Measurements from ENCODE around the gene PRC1. TPM values are rescaled to one million over a fixed set of nuclear protein-coding genes. Genes with fewer than 3 reads are reported as not detected.
A peak's percentile ranks its signal among the peaks of the same experiment; 100 is the strongest.

PRC1 gene
- total and polyA plus RNA-seq, 2 donors from 2014 or later = 3.4 to 6.6 TPM

GRCh38 chr15:90917569-90917968 is 76.8 kb downstream of the PRC1 start:
- Histone ChIP-seq H3K27me3 (ENCODE audit: control insufficient read depth, insufficient read depth, low read length) (no peaks in the 10 kb centered on the region), H3K4me1 (ENCODE audit: control insufficient read depth in 2 of 3, insufficient read depth in 2 of 3, low read depth in 1 of 3, low read length in 3 of 3) (no peaks in the 10 kb centered on the region), H3K9me3 (ENCODE audit: control insufficient read depth in 2 of 3, insufficient read depth in 1 of 3, low read length in 3 of 3) (no peaks in the 10 kb centered on the region), H3K27ac (ENCODE audit: low read depth in 2 of 2, low read length in 2 of 2) (no peak overlapping the region), H3K9ac (ENCODE audit: low read length in 3 of 3) (no peak overlapping the region), H3K4me3 (ENCODE audit: low read length in 3 of 3) (no peak overlapping the region), H3K36me3 (ENCODE audit: control insufficient read depth in 2 of 3, insufficient read depth in 3 of 3, low read length in 3 of 3) (peaks cover 2 to 58% (median 49%) of the 10 kb centered on the region in 3 donors)
- intact Hi-C loops (cut with DNase I) = no loop called here
- no peak for TF ChIP-seq CTCF (IDR thresholded peaks at IDR 0.05; ENCODE audit: borderline replicate concordance, extremely low read depth, insufficient read depth)
- FAIRE-seq = no peak
- peak in 1 of 5 donors; percentile 63 for DNase-seq

GRCh38 chr15:90916461-90916860 is 77.9 kb downstream of the PRC1 start:
- no peaks in the 10 kb centered on the region for H3K9me3 ChIP-seq (ENCODE audit: control insufficient read depth in 2 of 3, insufficient read depth in 1 of 3, low read length in 3 of 3)
- H3K9ac ChIP-seq (ENCODE audit: low read length in 3 of 3) = no peak overlapping the region
- no peaks in the 10 kb centered on the region for H3K27me3 ChIP-seq (ENCODE audit: control insufficient read depth, insufficient read depth, low read length)
- DNase-seq = no peak
- intact Hi-C loops (cut with DNase I) = no loop called here
- no peak for FAIRE-seq
- peaks cover 2 to 69% (median 56%) of the 10 kb centered on the region in 3 donors for H3K36me3 ChIP-seq (ENCODE audit: control insufficient read depth in 2 of 3, insufficient read depth in 3 of 3, low read length in 3 of 3)
- H3K4me3 ChIP-seq (ENCODE audit: low read length in 3 of 3) = no peak overlapping the region
- H3K27ac ChIP-seq (ENCODE audit: low read depth in 2 of 2, low read length in 2 of 2) = no peak overlapping the region
- no peaks in the 10 kb centered on the region for H3K4me1 ChIP-seq (ENCODE audit: control insufficient read depth in 2 of 3, insufficient read depth in 2 of 3, low read depth in 1 of 3, low read length in 3 of 3)
- no peak for TF ChIP-seq CTCF (IDR thresholded peaks at IDR 0.05; ENCODE audit: borderline replicate concordance, extremely low read depth, insufficient read depth)

Other genes with a start within 250 kb of the PRC1 start
- gene FURIN, start 125.9 kb downstream of the PRC1 start, total RNA-seq = 75.9 TPM
- gene FURIN, start 125.9 kb downstream of the PRC1 start, polyA plus RNA-seq (ENCODE audit: insufficient read depth, low read depth, low replicate concordance) = 36.4 TPM
- gene FES, start 110.0 kb downstream of the PRC1 start, total RNA-seq = 33.5 TPM
- 9.3 TPM for gene FES, start 110.0 kb downstream of the PRC1 start, polyA plus RNA-seq (ENCODE audit: insufficient read depth, low read depth, low replicate concordance)
- gene MAN2A2, start 91.2 kb downstream of the PRC1 start, total RNA-seq = 56.3 TPM
- gene MAN2A2, start 91.2 kb downstream of the PRC1 start, polyA plus RNA-seq (ENCODE audit: insufficient read depth, low read depth, low replicate concordance) = 11.4 TPM
- 15.5 TPM for gene HDDC3, start 62.0 kb downstream of the PRC1 start, total RNA-seq
- gene HDDC3, start 62.0 kb downstream of the PRC1 start, polyA plus RNA-seq (ENCODE audit: insufficient read depth, low read depth, low replicate concordance) = 47.3 TPM
- gene UNC45A, start 59.2 kb downstream of the PRC1 start, total RNA-seq = 62.8 TPM
- gene UNC45A, start 59.2 kb downstream of the PRC1 start, polyA plus RNA-seq (ENCODE audit: insufficient read depth, low read depth, low replicate concordance) = 48.9 TPM
- 11.6 TPM for gene RCCD1, start 39.7 kb downstream of the PRC1 start, total RNA-seq
- gene RCCD1, start 39.7 kb downstream of the PRC1 start, polyA plus RNA-seq (ENCODE audit: insufficient read depth, low read depth, low replicate concordance) = 11.6 TPM
- gene VPS33B, start 28.1 kb upstream of the PRC1 start, total RNA-seq = 15.5 TPM
- gene VPS33B, start 28.1 kb upstream of the PRC1 start, polyA plus RNA-seq (ENCODE audit: insufficient read depth, low read depth, low replicate concordance) = 18.5 TPM
- gene SV2B, start 105.7 kb upstream of the PRC1 start, total RNA-seq = 3.9 TPM
- 0.17 TPM for gene SV2B, start 105.7 kb upstream of the PRC1 start, polyA plus RNA-seq (ENCODE audit: insufficient read depth, low read depth, low replicate concordance)

All from kidney (tissue), 14 donors.